HUDEP-2 (cell line): ENCODE measurements around the gene PCDH9.
"Not testable (repeated sequence)": the region's sequence is repeated elsewhere in the genome, so short reads cannot be mapped to it uniquely, and the experiment has no call there.

ENCODE experiments used
- DNase-seq, 76 experiments: peaks; one replicate each; lab custom pipeline; 2025; ENCODE audit not compliant: unreplicated experiment in 76 of 76; lab: John Stamatoyannopoulos, UW

Gene PCDH9

DNA sequence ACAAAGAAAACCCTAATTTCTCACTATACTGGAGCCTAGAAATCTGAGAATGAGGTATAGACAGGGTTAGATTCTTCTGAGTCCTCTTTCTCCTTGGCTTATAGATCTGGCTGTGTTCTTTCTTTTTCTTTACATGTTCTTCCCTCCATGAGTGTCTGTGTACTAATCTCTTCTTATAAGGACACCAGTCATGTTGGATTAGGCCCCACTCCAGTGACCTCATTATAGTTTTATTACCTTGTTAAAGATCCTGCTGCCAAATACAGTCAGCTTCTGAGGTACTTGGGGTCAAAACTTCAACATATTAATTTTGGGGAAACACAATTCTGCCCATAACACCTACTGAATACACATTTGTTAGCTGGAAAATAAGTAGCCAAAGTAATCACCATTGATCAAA lies 302.6 kb downstream of the PCDH9 start:
- no peak for DNase-seq

GRCh38 chr13:66926851-66927524 lies 303.1 kb downstream of the PCDH9 start:
- DNase-seq = no peak

GRCh38 chr13:66926200-66926850 lies 303.8 kb downstream of the PCDH9 start:
- DNase-seq = no peak

- DNase-seq = no peak
Measured at GRCh38 chr13:66922444-66922843, 307.7 kb downstream of the PCDH9 start.

GRCh38 chr13:66921437-66921836 lies 308.7 kb downstream of the PCDH9 start:
- no peak for DNase-seq

- DNase-seq = no peak
Measured at GRCh38 chr13:66915596-66916185, 314.4 kb downstream of the PCDH9 start.

- DNase-seq = no peak
Measured at GRCh38 chr13:66914155-66914554, 316.0 kb downstream of the PCDH9 start.

DNA sequence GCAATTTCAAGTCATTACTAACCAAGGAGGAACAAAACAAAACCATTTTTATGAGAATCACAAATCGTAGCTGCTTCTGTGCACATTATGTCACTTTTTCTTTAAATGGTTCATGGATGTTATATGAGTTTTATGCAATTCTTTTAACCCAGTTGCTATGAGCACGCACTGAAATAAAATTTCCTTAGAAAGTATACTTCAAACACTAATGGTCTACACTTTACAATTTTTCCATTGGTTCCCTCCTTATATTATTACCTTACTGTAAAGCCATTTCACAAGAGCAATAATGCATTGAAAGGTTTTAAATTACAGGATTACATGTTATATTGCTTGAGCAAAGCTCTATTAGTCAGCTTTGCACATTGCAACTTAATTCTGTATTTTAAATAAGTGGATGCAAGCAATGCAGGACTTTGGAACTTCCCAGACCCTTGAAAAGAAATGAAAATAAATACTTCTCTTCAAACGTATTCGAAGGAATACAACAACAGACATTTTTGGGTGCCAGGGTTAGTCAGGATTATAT lies 318.7 kb downstream of the PCDH9 start:
- no peak for DNase-seq

- DNase-seq = peak in 1 of 76 experiments; percentile 7
Measured at GRCh38 chr13:66899955-66900354, 330.2 kb downstream of the PCDH9 start.

- no peak for DNase-seq
Measured at GRCh38 chr13:66896933-66897332, 333.2 kb downstream of the PCDH9 start.

GRCh38 chr13:66895780-66896179 lies 334.4 kb downstream of the PCDH9 start:
- DNase-seq = no peak

GRCh38 chr13:66895320-66895719 lies 334.8 kb downstream of the PCDH9 start:
- no peak for DNase-seq

DNA sequence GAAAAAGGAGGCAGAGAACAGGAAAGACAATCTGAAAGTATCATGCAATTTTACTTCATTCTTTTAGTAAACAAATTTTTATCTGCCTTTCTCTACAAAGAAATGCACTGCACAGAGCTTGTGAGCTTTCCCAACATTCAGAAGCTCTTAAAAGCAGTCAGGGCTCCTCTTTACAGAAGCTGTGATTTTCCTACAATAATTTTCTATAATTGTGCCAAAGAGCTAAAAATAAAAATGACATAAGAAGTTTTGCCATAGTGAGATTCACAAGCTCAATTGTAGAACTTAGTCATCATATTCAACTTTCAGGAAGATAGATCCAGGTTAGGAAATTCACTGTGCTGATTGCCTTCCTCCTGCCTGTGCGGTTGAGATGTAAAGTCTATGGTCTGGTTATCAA lies 341.4 kb downstream of the PCDH9 start:
- DNase-seq = no peak

GRCh38 chr13:66887088-66887487 lies 343.0 kb downstream of the PCDH9 start:
- no peak for DNase-seq

GRCh38 chr13:66886264-66886663 lies 343.9 kb downstream of the PCDH9 start:
- no peak for DNase-seq

DNA sequence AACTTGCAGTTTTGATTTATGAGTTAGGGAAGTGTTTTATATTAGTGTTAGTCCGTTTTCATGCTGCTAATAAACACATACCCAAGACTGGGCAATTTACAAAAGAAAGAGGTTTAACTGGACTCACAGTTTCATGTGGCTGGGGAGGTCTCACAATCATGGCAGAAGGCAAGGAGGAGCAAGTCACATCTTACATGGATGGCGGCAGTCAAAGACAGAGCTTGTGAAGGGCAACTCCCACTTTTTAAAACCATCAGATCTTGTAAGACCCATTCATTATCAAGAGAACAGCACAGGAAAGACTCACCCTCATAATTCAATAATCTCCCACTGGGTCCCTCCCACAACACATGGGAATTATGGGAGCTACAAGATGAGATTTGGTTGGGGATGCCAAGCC lies 349.0 kb downstream of the PCDH9 start:
- not testable (repeated sequence) for DNase-seq

- DNase-seq = no peak
Measured at GRCh38 chr13:66879988-66880387, 350.1 kb downstream of the PCDH9 start.

DNA sequence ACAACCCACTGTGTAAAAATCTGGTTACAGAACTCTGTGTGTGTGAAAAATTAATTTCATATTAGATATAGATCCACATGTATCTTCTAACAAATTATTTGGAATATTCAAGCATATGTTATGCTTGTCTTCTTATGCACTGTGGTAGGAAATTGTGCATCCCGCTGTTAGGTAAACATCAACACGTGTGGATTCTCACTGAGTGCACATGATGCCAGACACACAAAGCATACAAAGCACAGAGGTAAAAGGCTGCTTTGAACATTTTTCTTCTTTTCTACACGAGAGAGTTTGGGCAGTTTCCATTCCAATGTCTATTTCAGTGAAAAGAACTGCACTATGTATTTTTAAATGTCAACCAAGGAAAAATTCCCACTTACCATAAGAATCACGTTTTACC lies 354.9 kb downstream of the PCDH9 start:
- no peak for DNase-seq

GRCh38 chr13:66864627-66865026 lies 365.5 kb downstream of the PCDH9 start:
- no peak for DNase-seq

GRCh38 chr13:66860878-66861417 lies 369.2 kb downstream of the PCDH9 start:
- no peak for DNase-seq
